GM21825 (cell line): ENCODE measurements around the gene PALM.

Source experiments
- ATAC-seq: cut with Tn5 transposase; IDR thresholded peaks from one replicate; pipeline ENCODE4 v1.9.1; 2021; ENCODE audit warnings: mild to moderate bottlenecking, moderate library complexity; ENCODE audit not compliant: unreplicated experiment

PALM gene

DNA sequence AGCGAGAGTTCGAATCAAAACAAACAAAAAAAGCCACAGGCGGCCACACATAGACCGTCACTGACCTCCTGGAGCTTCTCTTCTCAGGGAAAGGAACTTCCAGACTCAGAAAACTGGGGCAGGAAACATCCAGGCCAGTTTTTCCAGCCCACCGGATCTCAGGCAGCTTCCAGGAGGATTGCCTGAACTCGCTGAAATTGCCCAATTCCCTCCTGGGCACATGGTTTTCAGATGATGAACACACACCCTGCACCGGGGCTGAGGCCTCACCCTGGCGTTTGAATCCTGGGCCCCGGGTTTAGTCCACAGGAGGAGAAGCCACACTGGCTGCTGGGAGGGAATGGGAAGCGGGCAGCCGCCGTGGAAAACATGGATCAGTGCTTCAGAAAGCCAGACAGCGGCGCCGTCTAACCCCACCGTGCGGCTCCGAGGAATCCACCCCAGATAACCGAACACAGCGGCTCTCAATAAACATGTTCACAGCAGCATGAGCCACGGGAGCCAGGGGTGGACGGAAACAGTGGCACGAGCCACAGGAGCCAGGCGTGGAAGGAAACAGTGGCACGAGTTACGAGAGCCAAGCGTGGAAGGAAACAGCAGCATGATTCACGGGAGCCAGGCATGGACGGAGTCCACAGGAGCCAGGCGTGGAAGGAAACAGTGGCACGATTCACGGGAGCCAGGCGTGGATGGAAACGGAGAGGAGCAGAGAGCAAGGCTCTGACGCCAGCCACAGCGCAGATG, 70.3 kb downstream of the PALM start:
- ATAC-seq, result no peak

DNA sequence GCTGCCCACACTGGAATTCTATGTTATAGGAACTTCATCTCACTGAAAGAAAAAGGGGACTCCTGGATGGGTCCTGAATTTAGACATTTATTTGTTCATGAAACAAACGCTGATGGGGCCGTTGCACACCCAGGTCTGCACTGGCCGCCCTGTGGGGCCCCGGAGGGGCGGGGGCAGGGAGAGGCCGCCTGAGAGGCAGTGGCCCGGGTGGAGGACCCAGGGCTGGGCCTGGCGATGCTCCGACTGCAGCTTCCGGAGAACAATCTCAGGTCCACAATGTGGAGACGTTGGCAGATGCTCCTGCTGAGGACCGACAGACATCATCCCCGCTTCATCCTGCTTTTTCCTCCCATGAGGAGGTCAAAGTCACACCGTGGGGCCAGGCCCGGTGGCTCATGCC, 72.2 kb downstream of the PALM start:
- no peak for ATAC-seq

DNA sequence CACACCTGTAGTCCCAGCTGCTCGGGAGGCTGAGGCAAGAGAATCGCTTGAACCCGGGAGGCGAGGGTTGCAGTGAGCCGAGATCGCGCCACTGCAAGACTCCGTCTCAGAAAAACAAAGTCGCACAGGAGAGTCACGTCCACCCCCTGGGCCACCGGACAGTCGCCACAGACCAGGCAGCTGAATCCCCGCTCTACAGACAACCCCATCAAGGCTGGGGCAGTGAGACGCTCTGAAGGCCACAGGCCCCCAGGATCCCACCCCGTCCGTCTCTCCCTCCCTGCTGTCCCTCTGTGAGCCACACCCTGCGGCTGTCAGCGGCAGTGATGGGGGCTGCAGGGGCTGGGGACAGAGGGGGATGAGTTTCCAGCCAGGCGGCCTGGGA, 73.1 kb downstream of the PALM start:
- ATAC-seq, result no peak

DNA sequence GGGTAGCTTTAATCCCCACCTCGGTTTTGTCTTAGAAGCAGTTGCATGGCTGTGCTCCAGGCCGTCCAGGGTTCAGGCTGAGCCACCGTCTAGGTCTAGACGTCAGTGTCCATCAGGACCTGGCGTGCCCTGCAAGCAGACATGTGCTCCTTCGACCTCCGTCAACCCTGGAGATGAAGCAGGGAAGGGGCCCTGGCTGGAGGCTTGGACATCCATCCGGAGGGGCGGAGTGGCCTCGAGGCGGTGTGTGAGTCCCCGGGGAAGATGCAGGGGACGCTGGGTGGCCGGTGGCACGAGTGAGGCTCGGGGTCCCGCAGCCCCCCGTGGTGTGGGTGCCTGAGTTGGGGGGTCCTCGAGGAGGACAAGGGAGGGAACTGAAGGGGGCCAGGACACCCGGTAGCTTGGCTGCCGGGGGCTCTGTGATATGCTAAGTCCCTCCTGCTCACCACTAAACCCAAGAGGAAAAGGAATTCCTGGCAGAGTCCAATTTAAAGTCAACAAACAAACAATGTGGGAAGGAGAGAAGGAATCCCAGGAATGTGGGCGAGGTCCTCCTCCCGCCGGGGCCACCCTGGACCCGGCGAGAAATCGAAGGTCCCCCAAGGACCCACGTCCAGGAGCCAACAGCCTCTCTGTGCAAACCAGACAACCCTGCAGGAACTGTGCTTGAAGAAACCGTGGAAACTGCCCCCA, 73.6 kb downstream of the PALM start:
- ATAC-seq, result no peak

DNA sequence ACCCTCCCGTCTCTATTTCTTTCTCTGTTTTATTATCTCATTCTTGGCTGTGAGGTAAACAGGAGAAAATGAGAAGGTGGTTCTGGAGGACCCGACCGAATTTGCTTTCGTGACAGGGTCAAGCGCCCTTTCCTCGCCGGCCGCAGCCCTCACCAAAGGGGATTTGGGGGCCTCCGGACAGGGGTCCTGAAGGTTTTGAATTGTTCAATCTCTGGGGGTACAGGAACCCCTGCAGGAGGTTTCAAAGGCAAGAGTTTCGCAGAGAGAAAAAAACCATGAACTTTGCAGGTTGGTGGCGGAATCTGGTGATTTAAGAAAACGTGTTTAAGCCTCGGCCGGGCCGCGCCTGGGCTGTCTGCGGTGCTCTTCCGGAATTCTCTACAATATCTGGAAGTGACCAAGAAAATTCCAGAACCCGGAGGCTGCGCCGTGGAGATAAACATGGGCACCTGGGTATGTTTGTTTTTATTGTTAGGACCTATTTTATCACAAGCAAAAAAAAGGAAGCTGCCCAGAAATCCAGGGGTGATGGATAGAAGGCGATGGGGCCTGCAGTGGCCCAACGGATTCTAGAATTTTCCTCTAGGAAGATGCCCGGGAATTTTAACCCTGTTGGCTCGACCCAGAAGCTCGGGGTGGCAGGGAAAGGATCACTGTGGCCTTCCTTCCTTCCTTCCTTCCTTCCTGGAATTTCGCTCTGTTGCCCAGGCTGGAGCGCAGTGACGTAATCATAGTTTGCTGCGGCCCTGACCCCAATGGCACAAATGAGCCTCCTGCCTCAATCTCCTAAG, 74.3 kb downstream of the PALM start:
- ATAC-seq, result no peak

DNA sequence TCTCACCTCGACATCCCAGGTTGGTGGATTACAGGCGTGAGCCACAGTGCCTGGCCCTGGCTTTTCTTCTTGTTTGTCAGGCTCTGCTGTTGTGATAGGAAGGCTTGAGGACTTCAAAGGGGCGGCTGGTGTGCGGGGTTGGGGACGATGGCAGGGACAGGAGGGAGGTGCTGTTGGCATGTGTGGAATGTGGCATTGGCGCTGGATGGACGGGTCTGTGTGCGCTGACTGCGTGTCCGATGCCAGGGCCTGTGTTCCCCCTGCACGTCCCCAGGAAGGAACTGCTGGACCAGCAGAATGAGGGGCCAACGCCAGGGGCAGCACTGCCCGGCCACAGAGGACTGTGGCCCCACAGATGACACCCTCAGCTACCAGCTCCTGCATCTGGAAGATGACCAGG, 75.8 kb downstream of the PALM start:
- no peak for ATAC-seq

DNA sequence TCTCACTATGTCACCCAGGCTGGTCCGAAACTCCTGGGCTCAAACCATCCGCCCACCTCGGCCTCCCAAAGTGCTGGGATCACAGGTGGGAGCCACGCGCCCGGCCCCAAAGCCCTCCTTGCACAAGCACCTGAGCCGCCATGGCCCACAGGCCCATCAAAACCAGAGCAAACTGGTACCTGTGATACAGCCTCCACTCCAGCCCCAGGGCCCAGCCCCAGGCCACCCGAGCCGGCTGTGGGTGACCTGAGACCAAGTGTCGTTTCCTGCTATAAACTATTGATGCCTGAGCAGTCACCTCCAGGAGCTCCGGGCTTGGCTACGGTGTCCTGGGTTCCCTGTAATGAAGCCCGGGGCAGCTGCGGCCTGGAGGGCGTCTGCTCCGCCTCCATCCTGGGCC, 78.8 kb downstream of the PALM start:
- ATAC-seq, result no peak

DNA sequence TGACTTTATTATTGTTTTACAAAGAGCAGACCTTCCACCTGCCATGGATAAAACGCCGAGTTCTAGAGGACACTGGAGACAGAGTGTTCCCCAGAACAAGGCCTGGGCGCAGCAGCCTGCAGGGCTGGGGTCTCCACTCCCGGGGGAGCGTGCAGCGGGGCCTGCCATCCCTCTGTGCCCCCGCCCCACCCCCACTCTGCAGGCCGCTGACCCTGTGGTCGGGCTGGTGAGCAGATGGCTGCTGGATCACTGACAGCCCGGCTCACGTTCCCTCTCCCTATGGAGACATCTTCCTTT, 79.9 kb downstream of the PALM start:
- no peak for ATAC-seq

DNA sequence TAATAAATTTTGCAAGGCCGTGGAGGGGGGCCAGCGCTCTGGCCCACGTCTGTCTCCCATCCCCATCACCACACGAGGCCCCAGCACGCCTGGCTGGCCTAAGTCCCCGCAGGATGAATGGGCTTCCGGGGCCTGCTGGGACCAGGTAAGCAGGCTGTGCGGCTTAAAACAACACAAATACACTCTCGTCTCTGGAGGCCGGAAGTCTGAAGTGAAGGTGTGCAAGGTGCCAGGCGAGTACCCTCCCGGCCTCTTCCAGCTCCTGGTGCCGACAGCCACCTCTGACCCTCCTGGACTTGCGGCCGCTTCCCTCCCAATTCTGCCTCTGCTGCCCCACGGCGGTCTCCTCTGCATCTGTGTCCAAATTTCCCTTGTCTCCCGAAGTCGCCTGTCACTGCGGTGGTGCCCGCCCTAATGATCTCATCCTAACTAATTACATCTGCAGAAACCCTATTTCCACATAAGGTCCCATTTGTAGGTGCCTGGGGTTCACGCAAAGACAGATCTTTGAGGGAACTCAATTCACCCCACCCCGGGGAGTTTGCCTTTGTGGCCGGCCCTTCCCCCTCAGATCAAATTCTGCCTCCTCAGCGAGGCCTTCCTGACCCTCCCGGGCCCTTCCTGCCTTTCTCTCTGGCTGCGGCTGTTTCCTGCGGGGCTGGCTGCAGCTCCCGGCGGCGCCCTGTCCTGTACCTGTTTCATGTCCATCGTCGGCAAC, 80.4 kb downstream of the PALM start:
- no peak for ATAC-seq

DNA sequence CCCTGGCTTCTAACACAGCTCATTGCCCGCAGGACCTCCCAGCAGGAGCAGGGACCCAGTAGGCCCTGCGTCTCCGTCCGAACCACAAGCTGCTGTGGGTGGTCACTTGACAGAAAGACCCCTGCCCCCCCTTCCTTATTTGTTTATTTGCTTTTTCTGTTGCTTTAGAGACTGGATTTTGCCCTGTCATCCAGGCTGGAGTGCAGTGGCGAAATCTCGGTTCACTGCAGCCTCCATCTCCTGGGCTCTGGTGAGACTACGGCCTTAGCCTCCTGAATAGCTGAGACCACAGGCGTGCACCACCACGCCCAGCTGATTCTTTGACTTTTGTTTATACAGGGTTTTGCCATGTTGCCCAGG, 80.9 kb downstream of the PALM start:
- ATAC-seq, result no peak

DNA sequence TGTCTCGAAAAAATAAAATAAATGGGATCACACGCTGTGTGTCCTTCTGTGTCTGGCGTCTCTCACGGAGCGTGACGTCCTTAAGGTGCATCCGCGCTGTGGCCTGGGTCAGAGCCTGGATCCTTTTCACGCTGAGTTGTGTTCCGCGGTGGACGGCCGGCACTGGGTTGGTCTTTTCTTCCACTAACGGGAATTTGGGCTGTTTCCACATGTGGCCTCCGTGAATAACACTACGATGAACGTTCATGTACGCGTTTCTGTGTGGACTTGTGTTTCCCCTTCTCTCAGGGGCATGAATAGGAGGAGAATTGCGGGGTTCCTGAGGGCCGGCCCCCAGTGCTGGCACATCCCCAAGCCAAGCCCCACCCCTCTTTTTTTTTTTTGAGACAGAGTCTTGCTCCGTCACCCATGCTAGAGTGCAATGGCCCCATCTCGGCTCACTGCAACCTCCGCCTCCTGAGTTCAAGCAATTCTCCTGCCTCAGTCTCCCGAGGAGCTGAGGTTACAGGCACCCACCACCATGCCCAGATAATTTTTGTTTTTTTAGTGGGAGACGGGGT, 82.4 kb downstream of the PALM start:
- ATAC-seq, result no peak

DNA sequence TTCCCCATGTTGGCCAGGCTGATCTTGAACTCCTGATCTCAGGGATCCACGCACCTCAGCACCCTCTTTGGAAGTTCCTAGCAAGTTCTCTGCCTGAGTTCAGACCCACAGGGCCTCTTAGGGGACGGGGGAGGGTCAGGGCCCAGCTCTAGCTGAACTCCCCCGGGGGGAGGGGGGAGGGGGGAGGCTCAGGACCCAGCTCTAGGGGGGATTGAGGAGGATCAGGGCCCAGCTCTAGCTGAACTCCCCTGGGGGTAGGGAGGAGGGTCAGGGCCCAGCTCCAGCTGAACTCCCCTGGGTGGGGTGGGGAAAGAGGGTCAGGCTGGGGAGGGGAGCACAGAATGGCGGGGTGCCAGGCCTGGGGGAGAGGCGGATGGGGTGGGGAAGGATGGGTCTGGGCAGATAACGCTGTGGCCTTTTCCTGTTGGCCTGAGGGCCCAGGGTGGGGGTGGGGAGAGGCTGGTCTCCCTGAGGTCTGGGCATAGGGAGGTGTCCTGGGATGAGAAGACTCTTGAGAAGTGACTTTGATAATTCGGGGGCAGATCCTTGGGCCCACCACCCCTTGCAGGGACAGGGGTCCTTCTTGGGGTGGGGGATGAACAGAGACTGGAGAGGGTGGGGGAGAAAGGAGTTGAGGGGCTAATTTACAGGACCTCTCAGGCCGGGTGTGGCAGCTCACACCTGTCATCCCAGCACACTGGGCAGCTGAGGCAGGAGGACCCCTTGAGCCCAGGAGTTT, 83.0 kb downstream of the PALM start:
- no peak for ATAC-seq

DNA sequence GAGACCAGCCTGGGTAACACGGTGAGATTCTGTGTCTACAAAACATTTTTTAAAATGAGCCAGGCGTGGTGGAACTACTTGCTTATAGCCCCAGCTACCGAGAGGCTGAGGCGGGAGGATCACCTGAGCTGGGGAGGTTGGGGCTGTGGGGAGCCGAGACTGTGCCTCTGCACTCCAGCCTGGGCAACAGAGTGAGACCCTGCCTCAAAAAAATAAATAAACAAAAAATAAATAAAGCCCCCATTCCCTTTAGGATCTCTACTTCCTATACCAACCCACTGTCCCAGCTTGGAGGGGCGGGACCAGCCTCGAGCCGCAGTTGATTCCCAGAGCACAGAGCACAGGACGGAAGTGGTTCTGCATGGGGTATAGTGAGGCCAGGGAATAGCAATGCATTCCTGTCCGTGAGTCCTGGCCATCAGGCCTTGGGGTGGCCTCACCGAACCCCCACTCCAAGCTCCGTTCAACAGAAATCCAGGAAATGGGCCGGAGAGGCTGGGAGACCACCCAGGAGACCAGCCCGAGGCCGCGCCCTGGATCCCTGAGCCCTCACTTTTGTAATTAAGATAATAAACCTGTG, 83.7 kb downstream of the PALM start:
- no peak for ATAC-seq

DNA sequence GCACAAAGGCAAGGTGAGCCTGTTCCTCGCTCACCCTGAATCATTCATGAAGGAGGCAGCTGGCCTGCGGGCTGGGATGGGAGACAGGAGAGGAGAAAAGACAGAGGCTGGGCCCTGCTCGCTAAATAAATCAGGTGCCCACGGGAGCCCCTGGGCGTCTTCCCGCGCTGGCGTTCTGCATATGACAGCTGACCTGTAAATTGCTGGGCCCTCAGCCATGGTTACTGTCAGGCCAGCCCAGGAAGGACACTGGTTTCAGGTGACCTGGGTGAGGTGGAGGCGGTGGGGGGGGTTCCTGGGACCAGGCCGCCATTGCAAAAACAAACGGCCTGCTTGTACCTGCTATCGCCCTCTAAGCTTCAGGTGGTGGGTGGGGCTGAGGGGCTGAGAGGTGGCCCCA, 85.1 kb downstream of the PALM start:
- ATAC-seq, result no peak

DNA sequence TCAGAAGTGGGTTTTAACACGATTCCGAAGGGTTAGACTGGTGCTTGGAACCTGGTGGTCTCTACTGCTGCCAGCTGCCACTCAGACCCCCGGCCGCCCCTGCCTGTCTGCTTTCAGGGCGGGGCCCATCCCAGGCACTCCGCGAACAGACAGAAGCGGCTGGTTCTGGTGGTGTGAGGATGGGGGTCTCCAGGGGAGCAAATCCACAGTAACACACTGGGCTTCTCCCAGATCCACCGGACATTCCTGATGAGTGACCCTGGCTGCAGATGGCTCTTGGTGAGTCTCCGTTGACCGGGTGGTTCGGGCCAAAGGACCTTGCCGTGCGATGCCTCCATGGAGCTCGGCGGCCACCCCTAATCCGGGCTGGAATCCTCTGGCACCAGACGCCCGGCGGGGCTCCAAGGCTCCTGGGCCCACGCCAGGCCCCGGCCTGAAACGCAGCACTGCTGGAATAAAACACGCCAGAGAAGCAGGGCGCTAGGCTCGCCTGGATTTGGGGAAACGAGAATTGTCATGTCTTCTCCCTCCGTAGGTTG, 86.4 kb downstream of the PALM start:
- ATAC-seq, result no peak

DNA sequence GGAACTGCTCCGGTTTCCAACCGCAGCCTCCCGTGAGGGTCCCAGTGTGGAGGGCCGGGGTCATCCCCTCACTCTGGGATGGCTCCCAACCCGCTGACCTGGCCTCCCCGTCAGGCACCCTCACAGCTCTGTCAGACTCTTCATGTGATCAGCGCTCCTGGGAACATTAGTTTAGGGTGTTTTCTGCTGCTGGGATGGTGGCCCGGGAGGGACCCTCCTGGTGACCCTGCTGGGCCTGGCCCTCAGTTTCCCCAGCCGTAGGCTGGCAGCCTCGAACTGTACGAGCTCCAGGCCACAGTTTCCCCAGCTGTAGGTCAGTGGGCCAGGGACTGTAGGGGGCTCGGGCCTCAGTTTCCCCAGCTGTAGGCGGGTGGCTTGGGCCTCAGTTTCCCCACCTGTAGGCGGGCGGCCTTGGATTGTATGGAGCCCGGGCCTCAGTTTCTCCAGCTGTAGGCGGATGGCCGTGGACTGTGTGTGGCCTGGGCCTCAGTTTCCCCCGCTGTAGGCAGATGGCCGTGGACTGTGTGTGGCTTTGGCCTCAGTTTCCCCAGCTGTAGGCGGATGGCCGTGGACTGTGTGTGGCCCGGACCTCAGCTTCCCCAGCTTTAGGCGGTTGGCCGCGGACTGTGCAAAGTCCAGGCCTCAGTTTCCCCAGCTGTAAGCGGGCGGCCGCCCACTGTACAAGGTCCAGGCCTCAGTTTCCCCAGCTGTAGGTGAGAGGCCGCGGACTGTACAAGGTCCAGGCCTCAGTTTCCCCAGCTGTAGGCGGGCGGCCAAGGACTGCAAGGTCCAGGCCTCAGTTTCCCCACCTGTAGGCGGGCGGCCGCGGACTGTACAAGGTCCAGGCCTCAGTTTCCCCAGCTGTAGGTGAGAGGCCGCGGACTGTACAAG, 87.2 kb downstream of the PALM start:
- ATAC-seq, result no peak

DNA sequence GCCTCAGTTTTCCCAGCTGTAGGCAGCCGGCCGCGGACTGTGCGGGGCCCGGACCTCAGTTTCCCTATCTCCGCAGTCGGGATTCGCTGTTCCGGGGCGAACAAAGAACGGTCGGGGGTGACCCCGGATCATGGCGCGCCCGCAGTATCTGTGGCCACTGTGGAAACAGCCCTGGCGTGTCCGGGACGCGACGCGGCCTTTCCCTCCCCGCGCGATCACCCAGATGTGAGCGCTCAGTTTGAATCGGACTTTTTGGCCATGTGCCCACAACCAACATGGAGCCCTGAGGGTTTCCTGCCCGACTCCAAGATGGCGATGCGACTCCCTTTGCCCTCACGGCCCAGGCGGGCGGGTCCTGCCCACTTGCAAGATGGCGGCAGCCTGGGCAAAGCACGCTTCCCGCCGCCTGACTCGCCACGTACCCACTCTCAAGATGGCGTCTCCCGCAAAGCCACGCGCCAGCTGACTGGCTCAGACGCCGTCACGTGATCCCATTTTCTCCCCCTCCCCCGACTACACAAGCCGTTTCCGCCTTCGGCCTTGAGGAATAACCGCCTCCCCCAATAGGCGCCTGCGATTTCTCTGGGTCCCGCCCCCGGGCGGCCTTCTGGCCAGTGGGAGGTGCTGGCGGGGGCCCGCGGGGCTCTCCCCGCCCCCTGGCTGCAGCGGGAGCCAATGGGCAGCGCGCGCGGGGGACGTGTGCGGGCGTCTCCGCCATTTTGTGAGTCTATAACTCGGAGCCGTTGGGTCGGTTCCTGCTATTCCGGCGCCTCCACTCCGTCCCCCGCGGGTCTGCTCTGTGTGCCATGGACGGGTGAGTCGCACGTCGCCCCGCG, 88.2 kb downstream of the PALM start, which contains the start of gene PTBP1:
Gene PTBP1, plus strand, starts transcription at position 761 of the 836 bp plus-strand sequence. Its CDS starts 46 bp downstream, at position 807.
- peak; percentile 69 for ATAC-seq
